HepG2 (cell line): Measurements from ENCODE around the gene RIF1. TPM values are rescaled to one million over a fixed set of nuclear protein-coding genes. Genes with fewer than 3 reads are reported as not detected.

Experiments
- ATAC-seq: fragments of 200-7000 bp; cut with Tn5 transposase; 3 replicates; pipeline ENCODE4 v1.9.1; 2020; ENCODE audit warnings: mild to moderate bottlenecking, moderate library complexity
- BruUV-seq: library from RNA; stranded (reverse); fragments of 400-500 nt; replicated peaks from 2 replicates; lab custom pipeline; 2021; lab: Mats Ljungman, UMichigan
- CTCF ChIA-PET: fragments of 300-600 bp; formaldehyde crosslinking; extraction: SDS; loops from one replicate; lab custom pipeline; 2021; ENCODE audit warnings: low total read pairs, inconsistent platforms, low intra/inter-chr PET ratio; lab: Yijun Ruan, JAX
- POLR2A ChIA-PET: fragments of 350-600 bp; sonication (Branson Sonifier 250); formaldehyde crosslinking; loops from one replicate; lab custom pipeline; 2020; ENCODE audit warnings: antibody characterized with exemption, inconsistent platforms; lab: Yijun Ruan, JAX
- DNase-seq: peaks from one replicate; pipeline ENCODE4 v3.0.0-alpha.2; 2015; ENCODE audit warnings: low spot score
- FAIRE-seq: peaks from 3 replicates; lab custom pipeline; 2011; peaks lifted over from hg19 to GRCh38; lab: Jason Lieb, UNC
- H2AFZ ChIP-seq: one replicate; pipeline ENCODE4 v1.6.1; 2011; ENCODE audit warnings: low read length, inconsistent platforms
- H3K27ac ChIP-seq: fragments of 300-600 bp; 3 replicates; pipeline ENCODE4 v1.8.0; 2011; ENCODE audit warnings: mixed run types, mild to moderate bottlenecking, mixed read lengths, low read length, inconsistent platforms; ENCODE audit not compliant: insufficient read depth; ENCODE audit errors: extremely low read length
- H3K27me3 ChIP-seq, 2 experiments: fragments of 200-600 bp in 1 of 2; 2 replicates in 1 of 2; 3 replicates in 1 of 2; pipeline versions ENCODE4 v1.6.0 to v1.8.0; 2011; ENCODE audit warnings: low read length in 2 of 2, mild to moderate bottlenecking in 2 of 2, moderate library complexity in 2 of 2, inconsistent platforms in 1 of 2; ENCODE audit not compliant: insufficient read depth in 2 of 2, control insufficient read depth in 1 of 2
- H3K36me3 ChIP-seq, 2 experiments: fragments of 200-600 bp in 1 of 2; replicated peaks in 1 of 2; 2 replicates in 1 of 2; 3 replicates in 1 of 2; pipeline versions ENCODE4 v1.5.1 to v1.8.0; 2011; ENCODE audit warnings: low read length in 2 of 2, inconsistent platforms in 1 of 2; ENCODE audit not compliant: insufficient read depth in 2 of 2, control insufficient read depth in 1 of 2
- H3K4me1 ChIP-seq: 2 replicates; pipeline ENCODE4 v1.5.1; 2012; ENCODE audit warnings: low read length, inconsistent platforms; ENCODE audit not compliant: insufficient read depth
- H3K4me2 ChIP-seq: 2 replicates; pipeline ENCODE4 v1.6.0; 2011; ENCODE audit warnings: low read depth, low read length, inconsistent platforms
- H3K4me3 ChIP-seq, 3 experiments: fragments of 200-600 bp in 1 of 3; sonication (generic), shearing (Covaris generic) in 1 of 3; replicated peaks in 1 of 3; 2 replicates each; pipeline ENCODE4 v1.5.1; 2011 to 2016; ENCODE audit warnings: low read length in 3 of 3, inconsistent platforms in 2 of 3, low read depth in 2 of 3, mild to moderate bottlenecking in 2 of 3, control low read depth in 1 of 3, mixed read lengths in 1 of 3; ENCODE audit not compliant: insufficient read depth in 1 of 3
- H3K79me2 ChIP-seq: one replicate; pipeline ENCODE4 v1.6.1; 2011; ENCODE audit warnings: low read length, inconsistent platforms; ENCODE audit not compliant: insufficient read depth
- H3K9ac ChIP-seq: 2 replicates; pipeline ENCODE4 v1.6.0; 2011; ENCODE audit warnings: mild to moderate bottlenecking, low read depth, low read length, inconsistent platforms; ENCODE audit not compliant: insufficient read depth
- H3K9me3 ChIP-seq: 2 replicates; pipeline ENCODE4 v1.5.1; 2012; ENCODE audit warnings: mild to moderate bottlenecking, low read length
- H4K20me1 ChIP-seq: 2 replicates; pipeline ENCODE4 v1.6.0; 2011; ENCODE audit warnings: inconsistent platforms, mild to moderate bottlenecking, low read length, moderate library complexity; ENCODE audit not compliant: insufficient read depth
- FLYWCH1 ChIP-seq: sonication (generic); formaldehyde crosslinking; IDR thresholded peaks from 2 replicates; pipeline ENCODE4 v1.8.1; 2023; ENCODE audit warnings: mild to moderate bottlenecking, missing genetic modification reagents
- FOXO1 ChIP-seq: sonication (generic); formaldehyde crosslinking; IDR thresholded peaks from 2 replicates; pipeline ENCODE4 v1.4.0; 2020; ENCODE audit warnings: missing genetic modification reagents
- FOXP1 ChIP-seq, 2 experiments: fragments of 450-650 bp in 1 of 2; IDR thresholded peaks; 2 replicates each; pipeline ENCODE4 v1.6.1; 2017 to 2018; ENCODE audit warnings: antibody characterized with exemption in 1 of 2
- KLF6 ChIP-seq: IDR thresholded peaks from 2 replicates; pipeline ENCODE4 v1.8.0; 2016; ENCODE audit warnings: missing biosample characterization, missing genetic modification reagents
- MED1 ChIP-seq: sonication (generic); formaldehyde crosslinking; IDR thresholded peaks from 2 replicates; pipeline ENCODE4 v1.4.0; 2020; ENCODE audit warnings: missing genetic modification reagents
- PBX2 ChIP-seq: IDR thresholded peaks from 2 replicates; pipeline ENCODE4 v1.6.1; 2016; ENCODE audit warnings: control low read depth
- SOX13 ChIP-seq, 3 experiments: fragments of 450-650 bp in 1 of 3; sonication (generic) in 1 of 3; formaldehyde crosslinking in 1 of 3; IDR thresholded peaks in 2 of 3; conservative IDR thresholded peaks in 1 of 3; 2 replicates each; pipeline versions ENCODE4 v1.5.0 to v1.6.1; 2016 to 2020; ENCODE audit warnings: antibody characterized with exemption in 1 of 3, mild to moderate bottlenecking in 1 of 3, missing compliant biosample characterization in 1 of 3, missing genetic modification reagents in 1 of 3, moderate library complexity in 1 of 3
- TBL1XR1 ChIP-seq: fragments of 150-350 bp; IDR thresholded peaks from 2 replicates; pipeline ENCODE4 v1.6.1; 2014; ENCODE audit warnings: borderline replicate concordance, low read length; ENCODE audit not compliant: partially characterized antibody
- TBX3 ChIP-seq: fragments of 450-650 bp; IDR thresholded peaks from 2 replicates; pipeline ENCODE4 v1.6.1; 2017; ENCODE audit warnings: antibody characterized with exemption, mild to moderate bottlenecking, inconsistent platforms, borderline replicate concordance
- ZFP36L2 ChIP-seq: sonication (generic); formaldehyde crosslinking; IDR thresholded peaks from 2 replicates; pipeline ENCODE4 v1.4.0; 2020; ENCODE audit warnings: missing genetic modification reagents
- ZFYVE20 ChIP-seq: sonication (generic); formaldehyde crosslinking; IDR thresholded peaks from 2 replicates; pipeline ENCODE4 v1.8.0; 2023; ENCODE audit warnings: low read depth, mild to moderate bottlenecking, moderate library complexity, missing genetic modification reagents, borderline replicate concordance
- ZNF180 ChIP-seq: sonication (generic); formaldehyde crosslinking; IDR thresholded peaks from 2 replicates; pipeline ENCODE4 v1.4.0; 2020; ENCODE audit warnings: low read depth, missing genetic modification reagents, borderline replicate concordance
- ZNF782 ChIP-seq: sonication (generic); formaldehyde crosslinking; IDR thresholded peaks from 2 replicates; pipeline ENCODE4 v1.4.0; 2020; ENCODE audit warnings: missing genetic modification reagents, mild to moderate bottlenecking, borderline replicate concordance
- ZNF878 ChIP-seq: sonication (generic); formaldehyde crosslinking; IDR thresholded peaks from 2 replicates; pipeline ENCODE4 v1.8.1; 2023; ENCODE audit warnings: mild to moderate bottlenecking, missing genetic modification reagents, moderate library complexity
- WGBS: methylation state at CpG from one replicate; pipeline ENCODE4 v1.1.6; 2017; ENCODE audit warnings: low lambda C conversion rate; 5-methylcytosine and 5-hydroxymethylcytosine counted together
- in situ Hi-C: cut with HindIII; loops from 2 replicates; pipeline ENCODE4 v1.10.0; 2017; ENCODE audit warnings: low pct_unique_long_range_greater_than_20kb; ENCODE audit not compliant: extremely low pct_ligation_motif_present
- intact Hi-C: fragments of 100-400 bp; cut with micrococcal nuclease; formaldehyde crosslinking; loops from one replicate; pipeline ENCODE4 v1.10.0; 2022; ENCODE audit not compliant: unreplicated experiment
- polyA plus RNA-seq, 8 experiments: library from polyadenylated mRNA; depleted of rRNA in 3 of 8; stranded (reverse) in 7 of 8; unstranded in 1 of 8; fragments of >200 nt; fragmentation: Illumina TruSeq in 4 of 8; extraction: Trizol in 4 of 8; gene quantifications; 2 replicates each; pipeline versions ENCODE4 v1.2.1 to v1.2.3, GENCODE V29; 2011 to 2016; ENCODE audit warnings: low read depth in 4 of 8, missing spikeins in 1 of 8, mixed read lengths in 1 of 8; ENCODE audit not compliant: insufficient read depth in 1 of 8
- total RNA-seq, 5 experiments: library from RNA; depleted of rRNA; stranded (reverse); fragments of >200 nt; fragmentation: Illumina TruSeq; extraction: Trizol; gene quantifications; 2 replicates each; pipeline ENCODE4 v1.2.3, GENCODE V29; 2016; ENCODE audit warnings: low read depth in 1 of 5
- TF ChIP-seq, protein P1 (sequence below): sonication (generic); formaldehyde crosslinking; IDR thresholded peaks from 2 replicates; pipeline ENCODE4 v1.5.1; 2020; ENCODE audit warnings: mild to moderate bottlenecking, missing genetic modification reagents, moderate library complexity
- TF ChIP-seq, protein P2 (sequence below): sonication (generic); formaldehyde crosslinking; conservative IDR thresholded peaks from 2 replicates; pipeline ENCODE4 v1.5.0; 2020; ENCODE audit warnings: missing genetic modification reagents

RIF1 gene
- total and polyA plus RNA-seq, 2 of the 13 experiments (the other 11 are each of a cell fraction or from before 2014, with no cell fraction given) = 12.1 to 73.6 TPM

GRCh38 chr2:151367571-151367970 lies 42.1 kb upstream of the RIF1 start:
- intact Hi-C loops (no loop called here), in situ Hi-C loops (no loop called here)
- DNase-seq = no peak
- H2AFZ ChIP-seq = no peak overlapping the region
- H3K4me2 ChIP-seq = no peak overlapping the region
- no peak overlapping the region for H3K27ac ChIP-seq
- H3K9ac ChIP-seq = no peak overlapping the region
- H3K9me3 ChIP-seq = no peaks in the 10 kb centered on the region
- no peaks in the 10 kb centered on the region; a peak in 1 of 5 replicates for H3K27me3 ChIP-seq
- no peaks in the 10 kb centered on the region; the same call in 1 of the 2 replicates for H4K20me1 ChIP-seq
- CTCF ChIA-PET = no interaction called here
- POLR2A ChIA-PET = no interaction called here
- BruUV-seq = no TSS peak
- no peaks in the 10 kb centered on the region for H3K36me3 ChIP-seq
- no peak for ATAC-seq
- no peaks in the 10 kb centered on the region for H3K79me2 ChIP-seq
- no peak for FAIRE-seq
- no peak overlapping the region for H3K4me3 ChIP-seq
- no peaks in the 10 kb centered on the region for H3K4me1 ChIP-seq
- 17% methylated on average over 2 of the region's 2 CpGs for WGBS
- TF ChIP-seq FLYWCH1 (CRISPR knock-in tag) (no peak), MED1 (CRISPR knock-in tag) (no peak), ZNF878 (CRISPR knock-in tag) (no peak), SOX13 (IDR thresholded peaks at IDR 0.05) (no peak), SOX13 (CRISPR knock-in tag; conservative IDR thresholded peaks at IDR 0.05 in 1 of 2, IDR thresholded peaks at IDR 0.05 in 1 of 2) (no peak), PBX2 (CRISPR knock-in tag) (no peak), TBL1XR1 (no peak), FOXP1 (IDR thresholded peaks at IDR 0.05) (no peak), FOXP1 (CRISPR knock-in tag; IDR thresholded peaks at IDR 0.05) (no peak), ZFYVE20 (CRISPR knock-in tag) (no peak), ZNF180 (CRISPR knock-in tag) (no peak), KLF6 (no peak), TBX3 (no peak), FOXO1 (CRISPR knock-in tag) (no peak), ZFP36L2 (CRISPR knock-in tag) (no peak), ZNF782 (no peak)
- TF ChIP-seq, protein P1, sequence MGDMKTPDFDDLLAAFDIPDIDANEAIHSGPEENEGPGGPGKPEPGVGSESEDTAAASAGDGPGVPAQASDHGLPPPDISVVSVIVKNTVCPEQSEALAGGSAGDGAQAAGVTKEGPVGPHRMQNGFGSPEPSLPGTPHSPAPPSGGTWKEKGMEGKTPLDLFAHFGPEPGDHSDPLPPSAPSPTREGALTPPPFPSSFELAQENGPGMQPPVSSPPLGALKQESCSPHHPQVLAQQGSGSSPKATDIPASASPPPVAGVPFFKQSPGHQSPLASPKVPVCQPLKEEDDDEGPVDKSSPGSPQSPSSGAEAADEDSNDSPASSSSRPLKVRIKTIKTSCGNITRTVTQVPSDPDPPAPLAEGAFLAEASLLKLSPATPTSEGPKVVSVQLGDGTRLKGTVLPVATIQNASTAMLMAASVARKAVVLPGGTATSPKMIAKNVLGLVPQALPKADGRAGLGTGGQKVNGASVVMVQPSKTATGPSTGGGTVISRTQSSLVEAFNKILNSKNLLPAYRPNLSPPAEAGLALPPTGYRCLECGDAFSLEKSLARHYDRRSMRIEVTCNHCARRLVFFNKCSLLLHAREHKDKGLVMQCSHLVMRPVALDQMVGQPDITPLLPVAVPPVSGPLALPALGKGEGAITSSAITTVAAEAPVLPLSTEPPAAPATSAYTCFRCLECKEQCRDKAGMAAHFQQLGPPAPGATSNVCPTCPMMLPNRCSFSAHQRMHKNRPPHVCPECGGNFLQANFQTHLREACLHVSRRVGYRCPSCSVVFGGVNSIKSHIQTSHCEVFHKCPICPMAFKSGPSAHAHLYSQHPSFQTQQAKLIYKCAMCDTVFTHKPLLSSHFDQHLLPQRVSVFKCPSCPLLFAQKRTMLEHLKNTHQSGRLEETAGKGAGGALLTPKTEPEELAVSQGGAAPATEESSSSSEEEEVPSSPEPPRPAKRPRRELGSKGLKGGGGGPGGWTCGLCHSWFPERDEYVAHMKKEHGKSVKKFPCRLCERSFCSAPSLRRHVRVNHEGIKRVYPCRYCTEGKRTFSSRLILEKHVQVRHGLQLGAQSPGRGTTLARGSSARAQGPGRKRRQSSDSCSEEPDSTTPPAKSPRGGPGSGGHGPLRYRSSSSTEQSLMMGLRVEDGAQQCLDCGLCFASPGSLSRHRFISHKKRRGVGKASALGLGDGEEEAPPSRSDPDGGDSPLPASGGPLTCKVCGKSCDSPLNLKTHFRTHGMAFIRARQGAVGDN (CRISPR knock-in tag) = no peak
- TF ChIP-seq, protein P2, sequence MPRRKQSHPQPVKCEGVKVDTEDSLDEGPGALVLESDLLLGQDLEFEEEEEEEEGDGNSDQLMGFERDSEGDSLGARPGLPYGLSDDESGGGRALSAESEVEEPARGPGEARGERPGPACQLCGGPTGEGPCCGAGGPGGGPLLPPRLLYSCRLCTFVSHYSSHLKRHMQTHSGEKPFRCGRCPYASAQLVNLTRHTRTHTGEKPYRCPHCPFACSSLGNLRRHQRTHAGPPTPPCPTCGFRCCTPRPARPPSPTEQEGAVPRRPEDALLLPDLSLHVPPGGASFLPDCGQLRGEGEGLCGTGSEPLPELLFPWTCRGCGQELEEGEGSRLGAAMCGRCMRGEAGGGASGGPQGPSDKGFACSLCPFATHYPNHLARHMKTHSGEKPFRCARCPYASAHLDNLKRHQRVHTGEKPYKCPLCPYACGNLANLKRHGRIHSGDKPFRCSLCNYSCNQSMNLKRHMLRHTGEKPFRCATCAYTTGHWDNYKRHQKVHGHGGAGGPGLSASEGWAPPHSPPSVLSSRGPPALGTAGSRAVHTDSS (CRISPR knock-in tag) = no peak
